Neural cell (in vitro differentiated cells): ENCODE results near the gene SLC9C1.

Source experiments
- CTCF ChIP-seq: fragments of 450-650 bp; IDR thresholded peaks from 2 replicates; pipeline ENCODE4 v1.5.1; 2014; ENCODE audit warnings: antibody characterized with exemption, mild to moderate bottlenecking, moderate library complexity; ENCODE audit not compliant: poor library complexity, severe bottlenecking
- EP300 ChIP-seq: fragments of 450-650 bp; conservative IDR thresholded peaks from 2 replicates; pipeline ENCODE4 v1.6.1; 2014; ENCODE audit warnings: antibody characterized with exemption, mild to moderate bottlenecking, moderate library complexity; ENCODE audit not compliant: poor library complexity, severe bottlenecking
- EZH2 ChIP-seq: fragments of 200-600, 300-800 bp; shearing (Covaris generic), sonication (generic); IDR thresholded peaks from 2 replicates; pipeline ENCODE4 v1.6.1; 2014; ENCODE audit warnings: antibody characterized with exemption, low read length, borderline replicate concordance, mild to moderate bottlenecking; ENCODE audit not compliant: insufficient read depth, poor library complexity, severe bottlenecking
- MXI1 ChIP-seq: fragments of 450-650 bp; conservative IDR thresholded peaks from 2 replicates; pipeline ENCODE4 v1.6.1; 2014; ENCODE audit warnings: antibody characterized with exemption, mild to moderate bottlenecking; ENCODE audit not compliant: poor library complexity, severe bottlenecking
- POLR2AphosphoS5 ChIP-seq: IDR thresholded peaks from 2 replicates; pipeline ENCODE4 v1.6.1; 2012
- RAD21 ChIP-seq: fragments of 450-650 bp; conservative IDR thresholded peaks from 2 replicates; pipeline ENCODE4 v1.6.1; 2014; ENCODE audit warnings: antibody characterized with exemption, mild to moderate bottlenecking, moderate library complexity
- REST ChIP-seq: IDR thresholded peaks from 2 replicates; pipeline ENCODE4 v1.6.1; 2012; ENCODE audit warnings: borderline replicate concordance
- SMC3 ChIP-seq: fragments of 450-650 bp; conservative IDR thresholded peaks from 2 replicates; pipeline ENCODE4 v1.6.1; 2014; ENCODE audit warnings: antibody characterized with exemption, mild to moderate bottlenecking, moderate library complexity; ENCODE audit not compliant: poor library complexity
- TAF1 ChIP-seq: IDR thresholded peaks from 2 replicates; pipeline ENCODE4 v1.6.1; 2012; ENCODE audit warnings: low read depth

- TF ChIP-seq CTCF (no peak), EZH2 (no peak), POLR2AphosphoS5 (no peak), REST (no peak), RAD21 (no peak), TAF1 (no peak), EP300 (no peak), MXI1 (no peak), SMC3 (no peak)
Observed at GRCh38 chr3:112167758-112168157, 126.3 kb downstream of the SLC9C1 start.
